HFFc6 (cell line): Measurements from ENCODE around the gene EML6. TPM values are rescaled to one million over a fixed set of nuclear protein-coding genes. Genes with fewer than 3 reads are reported as not detected.
A peak's percentile ranks its signal among the peaks of the same experiment; 100 is the strongest.

Experiments used
- DNase-seq: peaks from one replicate; pipeline ENCODE4 v3.0.0-alpha.2; 2018
- H3K27ac Mint-ChIP-seq: 2 replicates; pipeline ENCODE4 v1.8.0; 2020; ENCODE audit warnings: mild to moderate bottlenecking, mixed read lengths
- H3K27me3 Mint-ChIP-seq: 2 replicates; pipeline ENCODE4 v1.8.0; 2021; ENCODE audit warnings: mild to moderate bottlenecking, moderate library complexity, mixed read lengths; ENCODE audit not compliant: insufficient read depth
- H3K36me3 Mint-ChIP-seq: 2 replicates; pipeline ENCODE4 v1.8.0; 2021; ENCODE audit warnings: low read depth, mixed read lengths
- H3K4me1 Mint-ChIP-seq: 2 replicates; pipeline ENCODE4 v1.8.0; 2020; ENCODE audit warnings: low read depth, mixed read lengths
- H3K4me3 Mint-ChIP-seq: 2 replicates; pipeline ENCODE4 v1.8.0; 2020; ENCODE audit warnings: mild to moderate bottlenecking, moderate library complexity, mixed read lengths
- H3K9me3 Mint-ChIP-seq: 2 replicates; pipeline ENCODE4 v1.8.0; 2020; ENCODE audit warnings: mild to moderate bottlenecking, mixed read lengths
- total RNA-seq, 6 experiments: library from RNA; stranded (reverse); fragmentation: NEBNext Ultra II Directional; extraction: Animal tissue kit (Norgen Biotek cat#: 25700); gene quantifications; 2 replicates in 1 of 6; 3 replicates in 5 of 6; pipeline ENCODE4 v1.2.3, GENCODE V29; 2021
- TF ChIP-seq, protein P1 (sequence below): fragments of 200-600 bp; sonication (generic); IDR thresholded peaks from 2 replicates; pipeline ENCODE4 v1.5.0; 2021; ENCODE audit warnings: antibody characterized with exemption, mild to moderate bottlenecking

The EML6 gene
- total RNA-seq, 6 experiments from 2014 or later, result 0.05 to 0.37 (median 0.25) TPM

DNA sequence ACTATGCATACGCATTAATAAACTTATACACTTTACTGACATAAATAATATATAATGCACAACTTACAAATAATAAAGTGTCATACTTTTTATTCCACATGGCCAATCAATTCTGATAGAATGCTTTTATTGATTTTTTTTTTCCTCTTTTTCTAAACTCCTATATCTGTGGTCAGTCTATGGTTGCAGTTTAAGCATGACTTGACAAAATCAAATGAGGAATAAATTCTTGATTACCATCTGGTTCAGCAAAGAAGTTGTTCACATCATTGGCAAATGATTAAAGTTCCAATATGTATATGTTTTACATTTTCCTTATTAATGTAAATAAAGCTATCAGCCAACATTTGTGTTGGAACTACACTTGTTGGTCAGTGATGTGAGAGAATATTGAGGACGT is 83.5 kb downstream of the EML6 start:
- H3K9me3 Mint-ChIP-seq, result peaks cover 5% of the 10 kb centered on the region; the same call in 1 of the 2 replicates
- no peak overlapping the region for H3K4me3 Mint-ChIP-seq
- TF ChIP-seq, protein P1, sequence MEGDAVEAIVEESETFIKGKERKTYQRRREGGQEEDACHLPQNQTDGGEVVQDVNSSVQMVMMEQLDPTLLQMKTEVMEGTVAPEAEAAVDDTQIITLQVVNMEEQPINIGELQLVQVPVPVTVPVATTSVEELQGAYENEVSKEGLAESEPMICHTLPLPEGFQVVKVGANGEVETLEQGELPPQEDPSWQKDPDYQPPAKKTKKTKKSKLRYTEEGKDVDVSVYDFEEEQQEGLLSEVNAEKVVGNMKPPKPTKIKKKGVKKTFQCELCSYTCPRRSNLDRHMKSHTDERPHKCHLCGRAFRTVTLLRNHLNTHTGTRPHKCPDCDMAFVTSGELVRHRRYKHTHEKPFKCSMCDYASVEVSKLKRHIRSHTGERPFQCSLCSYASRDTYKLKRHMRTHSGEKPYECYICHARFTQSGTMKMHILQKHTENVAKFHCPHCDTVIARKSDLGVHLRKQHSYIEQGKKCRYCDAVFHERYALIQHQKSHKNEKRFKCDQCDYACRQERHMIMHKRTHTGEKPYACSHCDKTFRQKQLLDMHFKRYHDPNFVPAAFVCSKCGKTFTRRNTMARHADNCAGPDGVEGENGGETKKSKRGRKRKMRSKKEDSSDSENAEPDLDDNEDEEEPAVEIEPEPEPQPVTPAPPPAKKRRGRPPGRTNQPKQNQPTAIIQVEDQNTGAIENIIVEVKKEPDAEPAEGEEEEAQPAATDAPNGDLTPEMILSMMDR, result no peak
- H3K27ac Mint-ChIP-seq, result no peak overlapping the region
- peaks cover 7% of the 10 kb centered on the region; the same call in 1 of the 2 replicates for H3K4me1 Mint-ChIP-seq
- DNase-seq, result no peak
- peaks cover 18% of the 10 kb centered on the region for H3K27me3 Mint-ChIP-seq
- H3K36me3 Mint-ChIP-seq, result no peaks in the 10 kb centered on the region

DNA sequence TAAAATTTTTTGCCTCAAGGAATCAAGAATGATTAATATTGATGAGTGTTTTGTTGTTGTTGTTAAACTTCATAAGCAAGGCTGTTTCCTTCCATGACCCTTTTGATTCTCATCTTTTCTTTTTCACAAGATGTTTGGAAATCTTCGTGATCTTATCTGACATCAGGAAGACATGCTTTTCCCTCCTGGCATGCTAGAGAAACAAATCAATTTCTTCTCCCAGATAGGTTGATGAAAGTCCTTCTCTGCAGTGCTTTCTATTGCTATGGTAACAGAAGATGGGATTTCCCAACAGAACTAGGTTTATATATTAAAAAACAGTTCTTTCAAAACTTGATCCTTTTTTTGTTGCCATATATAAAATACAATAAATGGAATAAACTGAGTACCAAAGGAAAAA is 85.2 kb downstream of the EML6 start:
- Mint-ChIP-seq H3K4me3 (no peak overlapping the region), H3K27ac (no peak overlapping the region), H3K27me3 (peaks cover 16% of the 10 kb centered on the region), H3K9me3 (peaks cover 5% of the 10 kb centered on the region; the same call in 1 of the 2 replicates), H3K36me3 (no peaks in the 10 kb centered on the region), H3K4me1 (peaks cover 7% of the 10 kb centered on the region; the same call in 1 of the 2 replicates)
- TF ChIP-seq, protein P1, result no peak
- DNase-seq, result no peak

DNA sequence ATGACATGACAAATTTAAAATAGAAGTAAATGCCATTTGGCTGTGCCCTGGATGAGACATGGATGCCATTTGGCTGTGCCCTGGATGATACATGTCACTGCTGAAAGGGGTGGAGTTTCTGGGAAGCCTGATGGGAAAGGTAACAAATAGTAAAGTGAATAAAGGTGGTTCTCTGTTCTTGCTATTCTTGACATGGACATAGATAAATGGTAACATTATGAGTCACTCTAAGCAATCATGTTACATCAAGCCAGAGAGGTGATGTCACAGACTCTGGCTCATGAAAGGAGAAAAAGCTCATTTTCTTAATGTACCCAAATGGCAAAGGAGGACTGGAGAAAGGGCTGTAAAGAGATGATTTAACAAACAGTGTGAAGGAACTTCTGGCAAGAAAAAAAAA is 86.4 kb downstream of the EML6 start:
- TF ChIP-seq, protein P1, result no peak
- Mint-ChIP-seq H3K27me3 (peaks cover 15% of the 10 kb centered on the region), H3K36me3 (no peaks in the 10 kb centered on the region), H3K27ac (no peak overlapping the region), H3K9me3 (peaks cover 5% of the 10 kb centered on the region; the same call in 1 of the 2 replicates), H3K4me1 (peaks cover 16% of the 10 kb centered on the region), H3K4me3 (no peak overlapping the region)
- peak; percentile 32 for DNase-seq

DNA sequence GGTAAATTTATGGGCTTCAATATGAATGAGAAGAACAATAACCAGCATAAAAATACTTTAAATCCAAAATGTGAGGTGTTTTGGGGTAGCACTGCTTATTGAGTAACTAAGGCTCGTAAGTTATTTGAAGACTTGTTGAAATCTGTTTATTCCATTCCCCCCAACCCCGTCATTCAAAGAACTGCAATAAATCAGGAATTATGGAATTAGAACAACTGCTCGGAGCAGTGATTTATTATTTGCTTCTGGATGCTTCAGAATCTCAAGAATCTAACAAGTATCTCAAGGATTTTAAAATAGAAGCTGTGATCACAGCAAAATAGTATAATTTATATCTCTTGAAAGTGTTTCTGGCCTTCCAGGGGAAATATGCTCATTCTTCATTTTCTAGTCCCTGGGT is 86.8 kb downstream of the EML6 start:
- no peak for DNase-seq
- H3K27me3 Mint-ChIP-seq, result peaks cover 15% of the 10 kb centered on the region
- H3K36me3 Mint-ChIP-seq, result no peaks in the 10 kb centered on the region
- no peak overlapping the region for H3K4me3 Mint-ChIP-seq
- TF ChIP-seq, protein P1, result no peak
- H3K9me3 Mint-ChIP-seq, result peaks cover 5% of the 10 kb centered on the region; the same call in 1 of the 2 replicates
- peaks cover 16% of the 10 kb centered on the region for H3K4me1 Mint-ChIP-seq
- H3K27ac Mint-ChIP-seq, result no peak overlapping the region

- H3K27me3 Mint-ChIP-seq, result peaks cover 12% of the 10 kb centered on the region
- no peak overlapping the region for H3K4me3 Mint-ChIP-seq
- no peak overlapping the region for H3K27ac Mint-ChIP-seq
- DNase-seq, result no peak
- peaks cover 16% of the 10 kb centered on the region for H3K4me1 Mint-ChIP-seq
- no peaks in the 10 kb centered on the region for H3K9me3 Mint-ChIP-seq
- no peaks in the 10 kb centered on the region for H3K36me3 Mint-ChIP-seq
- TF ChIP-seq, protein P1, result no peak
These were observed 90.1 kb downstream of the EML6 start for GRCh38 chr2:54813584-54813983.
